HG03520 (cell line): ENCODE results near the gene CYP27C1.
"Not testable (repeated sequence)": the region's sequence is repeated elsewhere in the genome, so short reads cannot be mapped to it uniquely, and the experiment has no call there.

ENCODE experiments used
- ATAC-seq: cut with Tn5 transposase; IDR thresholded peaks from one replicate; pipeline ENCODE4 v1.9.1; 2021; ENCODE audit warnings: mild to moderate bottlenecking, moderate library complexity; ENCODE audit not compliant: unreplicated experiment

Gene CYP27C1

GRCh38 chr2:127224135-127224534 is 4.0 kb upstream of the CYP27C1 start:
- not testable (repeated sequence) for ATAC-seq

DNA sequence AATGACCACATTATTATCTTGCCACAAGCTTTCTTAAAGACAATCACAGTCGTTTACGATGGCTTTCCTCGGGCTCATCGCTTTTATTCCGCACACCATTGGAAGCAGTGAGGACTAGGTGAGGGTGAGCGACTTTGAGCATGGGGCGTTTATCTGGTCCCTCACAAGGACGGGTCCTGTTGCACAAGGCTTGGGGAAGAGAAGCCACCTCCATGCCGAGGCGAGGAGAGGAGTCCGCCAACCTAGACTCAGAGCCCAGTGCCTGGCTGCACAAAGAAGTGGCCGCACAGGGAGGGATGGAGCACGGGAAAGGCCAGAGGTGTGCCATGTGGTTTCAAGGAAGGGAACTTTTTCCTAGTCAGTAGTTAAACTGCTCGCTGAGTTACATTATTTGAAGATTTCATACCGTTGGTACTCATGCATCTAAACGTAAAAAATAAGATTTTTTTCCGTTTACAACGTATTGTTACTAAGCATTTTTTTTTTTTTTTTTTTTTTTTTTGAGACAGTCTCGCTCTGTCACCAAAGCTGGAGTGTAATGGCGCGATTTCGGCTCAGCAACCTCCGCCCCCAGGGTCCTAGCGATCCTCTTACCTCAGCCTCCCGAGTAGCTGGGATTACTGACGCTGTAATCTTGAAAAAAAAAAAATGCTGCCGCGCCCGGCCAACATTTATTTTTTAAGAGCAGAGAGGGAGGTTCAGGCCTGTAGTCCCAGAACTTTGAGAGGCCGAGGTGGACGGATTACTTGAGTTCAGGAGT is 849 bp upstream of the CYP27C1 start:
- no peak for ATAC-seq

DNA sequence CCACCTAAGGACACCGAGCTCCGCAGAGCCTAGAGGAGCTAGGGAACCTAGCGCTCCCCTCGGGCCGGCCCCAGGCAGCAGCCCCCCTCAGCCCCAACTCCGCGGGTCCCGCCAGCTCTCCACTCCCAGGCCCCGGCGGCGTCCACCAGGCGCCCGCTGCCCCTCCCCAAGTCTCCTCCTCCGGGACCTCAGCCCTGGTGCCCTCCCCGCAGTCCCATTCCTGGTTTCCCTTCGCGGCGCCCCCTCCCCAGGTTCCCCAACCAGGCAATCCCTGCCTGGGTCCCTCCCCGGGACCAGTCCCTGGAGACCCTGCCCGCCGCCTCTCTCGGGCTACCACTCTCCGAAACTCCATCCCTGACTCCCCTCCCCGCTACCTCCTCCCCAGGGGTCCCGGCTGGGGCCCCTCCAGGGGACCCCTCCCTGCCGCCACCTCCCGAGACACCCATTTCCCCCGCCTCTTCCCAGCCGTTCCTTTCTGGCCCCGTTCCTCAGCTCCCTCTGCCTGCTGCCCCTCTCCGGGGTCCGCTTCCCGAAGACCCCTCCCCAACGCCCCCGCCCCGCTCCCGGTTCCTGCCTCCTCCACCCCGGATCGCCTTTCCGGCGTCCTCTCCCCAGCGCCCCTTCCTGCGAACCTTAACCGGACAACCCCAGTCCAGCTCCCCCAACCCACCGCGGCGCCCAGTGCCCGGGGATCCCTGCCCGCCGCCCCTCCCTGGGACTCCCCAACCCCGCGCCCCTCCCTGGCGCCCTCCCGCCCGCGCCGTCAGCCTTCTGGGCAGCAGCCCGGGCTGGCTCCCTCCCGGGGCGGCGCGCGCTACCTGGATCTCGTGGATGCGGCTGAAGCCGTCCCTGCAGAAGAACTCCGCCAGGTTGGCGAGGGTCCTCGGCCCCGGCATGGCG is 678 bp downstream of the CYP27C1 start:
- no peak for ATAC-seq

- ATAC-seq = no peak
Observed at GRCh38 chr2:127218812-127219170, 1.3 kb downstream of the CYP27C1 start.

DNA sequence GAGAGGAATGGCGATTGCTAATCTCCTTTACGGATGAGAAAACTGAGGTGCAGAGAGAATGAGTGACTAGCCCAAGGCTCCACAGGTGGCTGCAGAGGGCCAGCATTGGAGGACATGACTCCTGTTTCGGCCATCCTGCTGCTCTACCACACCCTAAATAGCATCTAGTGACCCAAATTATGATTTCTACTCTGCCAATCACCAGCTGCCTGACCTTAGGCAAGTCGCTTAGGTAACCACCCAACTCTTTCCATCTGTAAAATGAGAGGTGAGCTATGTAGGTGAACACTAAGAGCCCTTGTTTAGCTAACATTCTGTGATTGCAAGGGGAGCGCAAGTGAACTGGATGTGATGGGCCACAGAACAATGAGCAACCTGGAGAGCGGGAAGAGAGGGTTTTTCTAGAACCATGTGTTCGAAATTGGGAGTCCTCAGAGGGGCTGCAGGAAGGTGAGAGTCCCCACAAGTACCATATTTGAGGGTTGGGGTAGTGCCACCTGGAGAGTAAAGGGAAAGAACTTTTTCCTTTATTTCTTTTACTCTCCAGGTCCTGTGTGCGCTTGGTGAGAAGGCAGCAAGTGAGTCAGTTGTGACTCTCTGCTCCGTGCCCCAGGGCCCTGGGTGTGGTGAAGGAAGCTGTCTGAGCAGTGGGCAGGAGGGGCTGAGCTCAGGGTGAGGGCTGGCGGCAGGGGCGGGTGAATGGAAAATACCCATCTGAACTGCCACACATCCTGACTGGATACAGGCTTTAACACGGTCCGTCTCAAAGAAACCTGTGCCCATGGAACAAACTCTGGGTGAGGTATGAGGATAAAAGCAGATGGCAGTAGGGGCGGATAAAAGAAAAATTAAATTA is 2.4 kb downstream of the CYP27C1 start:
- no peak for ATAC-seq

DNA sequence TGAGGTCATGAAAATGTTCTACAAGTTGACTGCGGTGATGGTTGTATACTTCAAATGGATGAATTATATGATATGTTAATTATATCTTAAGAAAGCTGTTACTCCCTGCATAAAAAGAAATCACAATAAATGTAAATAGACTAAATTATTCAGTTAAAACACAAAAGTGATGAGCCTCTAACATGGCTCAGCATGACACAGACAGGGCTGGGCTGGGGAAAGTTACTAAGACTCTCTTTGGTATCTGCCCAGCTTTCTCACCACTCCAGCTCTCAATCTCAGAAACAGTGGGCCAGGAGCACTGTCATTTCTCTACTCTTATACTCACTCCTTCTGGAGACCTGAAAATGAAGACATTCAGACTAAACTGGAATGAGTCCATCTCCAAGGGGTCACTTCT is 3.5 kb downstream of the CYP27C1 start:
- no peak for ATAC-seq

GRCh38 chr2:127216095-127216494 is 4.0 kb downstream of the CYP27C1 start:
- ATAC-seq = no peak

GRCh38 chr2:127214201-127214600 is 5.9 kb downstream of the CYP27C1 start:
- not testable (repeated sequence) for ATAC-seq

DNA sequence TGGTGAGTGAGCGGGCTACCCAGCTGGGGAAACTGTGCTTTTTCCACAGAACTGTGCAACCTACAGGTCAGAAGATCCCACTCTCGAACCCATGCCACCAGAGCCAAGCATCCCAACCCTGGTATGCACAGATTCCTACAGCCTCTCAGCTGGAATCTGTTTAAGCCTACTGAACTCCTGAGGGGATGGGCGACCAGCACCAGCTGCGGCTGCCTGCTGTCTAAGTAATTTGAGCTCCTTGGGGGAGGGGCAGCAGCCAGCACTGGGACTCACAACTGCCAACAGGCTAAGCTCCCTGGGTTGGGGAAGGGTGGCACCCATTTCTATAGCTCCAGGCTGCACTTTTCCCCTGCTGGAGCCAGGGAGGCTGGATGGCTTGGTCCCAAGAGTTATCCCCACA is 11.8 kb downstream of the CYP27C1 start:
- ATAC-seq = no peak

DNA sequence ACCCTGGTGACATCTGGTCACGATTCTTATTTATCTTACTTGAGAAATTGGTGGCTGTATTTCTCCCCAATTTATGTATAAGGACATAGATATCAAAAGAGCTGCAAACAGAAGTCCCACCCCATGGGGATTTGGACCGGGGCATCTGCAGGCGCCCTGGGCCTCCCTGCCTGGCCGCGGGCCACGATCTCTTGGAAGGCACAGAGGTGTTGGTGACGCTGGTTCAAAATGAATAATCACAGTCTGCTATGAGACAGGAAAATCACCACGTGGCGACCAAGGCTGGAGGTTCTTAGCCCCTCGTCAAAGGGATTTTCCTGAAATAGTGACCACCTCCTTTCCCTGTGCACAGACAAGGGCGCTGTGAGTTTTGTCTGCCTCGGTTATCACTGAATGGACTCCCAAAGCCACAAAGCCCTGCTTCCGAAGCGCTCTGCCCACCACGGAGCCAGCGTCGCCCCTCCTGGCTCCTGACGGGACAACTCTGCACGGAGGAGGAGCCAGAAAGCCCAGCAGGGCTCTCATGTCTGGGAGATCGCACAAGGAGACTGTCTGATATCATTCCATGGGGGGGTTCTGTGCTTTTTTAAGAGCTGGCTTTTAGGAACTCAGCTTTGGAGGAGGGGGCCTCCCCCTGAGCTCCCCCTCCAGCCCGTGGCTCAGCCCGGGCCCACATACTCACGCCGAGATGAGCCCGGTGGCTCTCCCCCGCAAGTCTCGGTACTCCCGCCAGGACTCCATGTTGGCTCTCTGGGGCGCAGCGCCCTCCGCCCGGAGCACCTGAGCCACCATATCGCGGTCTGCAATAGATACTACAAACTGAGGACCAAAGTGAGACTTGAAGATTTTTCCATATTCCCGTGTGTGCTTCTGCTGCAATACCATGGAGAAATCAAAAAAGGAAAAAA is 14.6 kb downstream of the CYP27C1 start:
- ATAC-seq = no peak

DNA sequence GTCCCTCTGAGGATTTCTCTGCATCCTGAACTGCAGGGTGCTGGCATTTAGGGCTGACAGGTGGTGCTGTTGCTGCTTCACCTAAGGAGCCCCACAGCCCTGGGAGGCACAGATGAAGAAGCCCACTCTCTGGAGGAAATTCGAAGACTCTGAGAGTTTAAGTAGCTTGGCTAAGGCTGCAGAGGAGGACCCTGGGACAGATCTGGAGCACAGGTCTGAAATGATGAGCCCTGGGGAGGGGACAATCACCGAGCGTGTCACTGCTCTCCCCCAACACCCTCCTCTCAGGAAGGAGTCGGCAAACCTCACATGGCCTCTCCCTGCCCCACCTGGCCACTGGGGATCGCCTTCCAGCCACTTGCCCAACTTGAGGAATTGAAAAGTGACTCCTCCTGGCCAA is 18.6 kb downstream of the CYP27C1 start:
- ATAC-seq = no peak

GRCh38 chr2:127200962-127201361 is 19.1 kb downstream of the CYP27C1 start:
- no peak for ATAC-seq

- no peak for ATAC-seq
Observed at GRCh38 chr2:127199223-127199622, 20.9 kb downstream of the CYP27C1 start.

- peak; percentile 84 for ATAC-seq
Observed at GRCh38 chr2:127197475-127198385, 22.4 kb downstream of the CYP27C1 start.

- no peak for ATAC-seq
Observed at GRCh38 chr2:127196998-127197397, 23.1 kb downstream of the CYP27C1 start.

DNA sequence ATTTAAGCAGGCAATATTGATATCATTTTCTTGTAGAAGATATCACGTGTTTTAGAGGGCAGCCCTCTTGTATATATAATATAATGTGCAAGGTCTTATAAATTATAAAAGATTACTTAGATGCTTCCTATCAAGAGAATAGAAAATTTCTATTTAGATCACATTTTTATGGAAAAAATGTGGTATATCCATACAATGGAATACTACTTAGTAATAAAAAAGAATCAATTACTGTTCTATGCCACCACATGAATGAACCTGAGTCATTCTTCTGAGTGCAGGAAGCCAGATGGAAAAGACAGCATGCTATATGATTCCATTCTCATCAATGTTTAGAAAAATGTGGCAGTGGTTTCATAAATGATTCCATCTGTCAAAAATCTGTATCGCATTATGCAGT is 23.6 kb downstream of the CYP27C1 start:
- no peak for ATAC-seq

- ATAC-seq = no peak
Observed at GRCh38 chr2:127195140-127196074, 24.7 kb downstream of the CYP27C1 start.

GRCh38 chr2:127194447-127194846 is 25.7 kb downstream of the CYP27C1 start:
- no peak for ATAC-seq
